ENCODE results near the gene CBX1. TPM values are rescaled to one million over a fixed set of nuclear protein-coding genes. Genes with fewer than 3 reads are reported as not detected.

Gene CBX1
- total and polyA plus RNA-seq, 2 experiments from 2014 or later, result 38.3 to 102 TPM

GRCh38 chr17:48052956-48053757, 48.1 kb downstream of the CBX1 start:
- peak; percentile 62 to 76 for DNase-seq (ENCODE audit: low read depth in 1 of 2, low spot score in 1 of 2)
- Histone ChIP-seq H3K36me3 (peaks cover 19% of the 10 kb centered on the region), H3K4me3 (no peak overlapping the region), H3K9me3 (ENCODE audit: low read depth) (no peaks in the 10 kb centered on the region), H3K4me1 (ENCODE audit: low read depth) (peaks cover 45% of the 10 kb centered on the region), H3K27me3 (no peaks in the 10 kb centered on the region), H3K27ac (peak overlapping the region; percentile 95)
- TF ChIP-seq, protein P1, sequence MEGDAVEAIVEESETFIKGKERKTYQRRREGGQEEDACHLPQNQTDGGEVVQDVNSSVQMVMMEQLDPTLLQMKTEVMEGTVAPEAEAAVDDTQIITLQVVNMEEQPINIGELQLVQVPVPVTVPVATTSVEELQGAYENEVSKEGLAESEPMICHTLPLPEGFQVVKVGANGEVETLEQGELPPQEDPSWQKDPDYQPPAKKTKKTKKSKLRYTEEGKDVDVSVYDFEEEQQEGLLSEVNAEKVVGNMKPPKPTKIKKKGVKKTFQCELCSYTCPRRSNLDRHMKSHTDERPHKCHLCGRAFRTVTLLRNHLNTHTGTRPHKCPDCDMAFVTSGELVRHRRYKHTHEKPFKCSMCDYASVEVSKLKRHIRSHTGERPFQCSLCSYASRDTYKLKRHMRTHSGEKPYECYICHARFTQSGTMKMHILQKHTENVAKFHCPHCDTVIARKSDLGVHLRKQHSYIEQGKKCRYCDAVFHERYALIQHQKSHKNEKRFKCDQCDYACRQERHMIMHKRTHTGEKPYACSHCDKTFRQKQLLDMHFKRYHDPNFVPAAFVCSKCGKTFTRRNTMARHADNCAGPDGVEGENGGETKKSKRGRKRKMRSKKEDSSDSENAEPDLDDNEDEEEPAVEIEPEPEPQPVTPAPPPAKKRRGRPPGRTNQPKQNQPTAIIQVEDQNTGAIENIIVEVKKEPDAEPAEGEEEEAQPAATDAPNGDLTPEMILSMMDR (IDR thresholded peaks at IDR 0.05; ENCODE audit: low read depth, low read length), result no peak

DNA sequence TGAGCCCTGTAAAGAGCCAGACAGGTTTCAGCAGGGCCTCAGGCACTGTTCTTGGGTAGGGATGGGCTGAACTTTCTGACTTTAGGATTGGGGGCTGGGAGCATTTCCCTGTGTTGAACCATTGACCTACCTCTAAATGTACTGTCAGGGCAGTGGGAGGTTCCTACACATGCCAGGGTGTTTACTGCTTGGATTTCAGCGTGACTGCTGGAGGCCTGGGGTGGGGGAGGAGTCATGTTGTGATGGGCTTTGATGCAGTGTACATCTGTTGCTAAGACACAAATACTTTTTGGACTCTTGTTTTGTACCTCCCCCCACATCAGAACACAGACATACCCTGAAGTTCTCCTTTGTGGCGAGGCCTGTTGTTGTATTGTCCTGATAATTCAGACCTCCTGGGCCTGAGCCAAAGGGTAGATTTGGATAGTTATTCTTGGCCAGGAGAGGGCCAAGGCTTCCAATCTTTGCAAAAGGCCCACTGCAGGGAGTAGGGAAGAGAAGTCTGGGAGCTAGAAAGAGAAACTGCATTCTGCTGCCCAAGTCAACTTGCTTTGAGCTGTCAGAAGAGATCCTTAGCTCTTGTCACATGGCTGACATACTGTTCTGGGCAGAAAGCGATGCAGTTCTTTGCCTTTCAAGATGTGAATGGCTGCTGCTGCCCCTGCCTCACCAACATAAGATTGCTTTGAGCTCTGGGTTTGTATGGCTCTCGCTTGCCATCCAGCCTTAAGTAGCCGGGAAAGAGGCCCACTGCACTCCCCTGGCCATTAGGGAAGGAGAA, 49.4 kb downstream of the CBX1 start:
- Histone ChIP-seq H3K4me1 (ENCODE audit: low read depth) (peaks cover 47% of the 10 kb centered on the region), H3K4me3 (no peak overlapping the region), H3K27ac (peak overlapping the region; percentile 95), H3K36me3 (peaks cover 11% of the 10 kb centered on the region), H3K27me3 (no peaks in the 10 kb centered on the region), H3K9me3 (ENCODE audit: low read depth) (no peaks in the 10 kb centered on the region)
- DNase-seq (ENCODE audit: low read depth in 1 of 2, low spot score in 1 of 2), result peak in 1 of 2 donors; percentile 99
- TF ChIP-seq, protein P1 (IDR thresholded peaks at IDR 0.05; ENCODE audit: low read depth, low read length), result peak; percentile 32

DNA sequence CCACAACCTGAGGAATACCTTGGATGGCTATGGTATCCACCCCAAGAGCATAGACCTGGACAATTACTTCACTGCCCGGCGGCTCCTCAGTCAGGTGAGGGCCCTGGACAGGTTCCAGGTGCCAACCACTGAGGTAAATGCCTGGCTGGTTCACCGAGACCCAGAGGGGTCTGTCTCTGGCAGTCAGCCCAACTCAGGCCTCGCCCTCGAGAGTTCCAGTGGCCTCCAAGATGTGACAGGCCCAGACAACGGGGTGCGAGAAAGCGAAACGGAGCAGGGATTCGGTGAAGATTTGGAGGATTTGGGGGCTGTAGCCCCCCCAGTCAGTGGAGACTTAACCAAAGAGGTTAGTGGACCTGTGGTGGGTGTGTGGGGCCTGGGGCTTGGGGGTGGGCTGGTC, 50.0 kb downstream of the CBX1 start:
- H3K27me3 ChIP-seq, result no peaks in the 10 kb centered on the region
- H3K4me1 ChIP-seq (ENCODE audit: low read depth), result peaks cover 53% of the 10 kb centered on the region
- H3K9me3 ChIP-seq (ENCODE audit: low read depth), result no peaks in the 10 kb centered on the region
- DNase-seq (ENCODE audit: low read depth in 1 of 2, low spot score in 1 of 2), result no peak
- TF ChIP-seq, protein P1 (IDR thresholded peaks at IDR 0.05; ENCODE audit: low read depth, low read length), result no peak
- H3K4me3 ChIP-seq, result no peak overlapping the region
- H3K36me3 ChIP-seq, result peaks cover 5% of the 10 kb centered on the region
- peak overlapping the region; percentile 95 for H3K27ac ChIP-seq

DNA sequence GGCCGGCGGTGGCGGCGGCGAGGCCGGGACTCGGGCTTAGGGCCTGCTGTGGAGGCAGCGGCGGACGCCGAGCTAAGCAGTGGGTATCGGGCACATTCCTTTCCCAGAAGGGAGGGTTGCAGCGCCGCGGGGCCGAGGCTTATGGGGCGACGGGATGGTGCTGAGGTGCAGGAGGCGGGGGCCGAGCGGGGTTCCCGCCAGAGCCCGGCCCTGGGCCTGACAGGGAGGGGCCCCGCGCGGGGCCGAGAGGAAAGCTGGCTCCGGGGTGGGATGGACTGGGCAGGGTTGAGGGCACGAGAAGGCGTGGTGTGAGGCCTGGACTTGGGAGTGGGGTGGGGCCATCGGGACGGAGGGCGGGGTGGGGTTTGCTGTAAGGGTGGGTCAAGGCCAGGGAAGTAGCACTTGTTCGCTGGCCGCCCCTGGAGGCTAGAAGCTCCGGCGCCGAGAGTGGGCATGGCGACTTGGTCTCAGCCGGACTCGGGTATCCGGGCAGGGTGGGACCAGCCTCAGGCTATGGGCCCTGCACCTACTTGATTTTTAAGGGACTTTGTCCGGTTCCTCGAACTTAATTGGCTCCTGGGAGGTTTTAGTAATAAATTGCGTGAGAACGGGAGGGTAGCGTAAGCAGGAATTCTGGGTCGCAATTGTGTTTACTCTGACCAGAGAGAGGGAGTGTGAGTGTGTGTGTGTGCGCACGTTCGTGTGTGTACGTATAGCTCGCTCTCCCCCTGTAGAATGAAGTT, 52.7 kb downstream of the CBX1 start:
- peaks cover 5% of the 10 kb centered on the region for H3K36me3 ChIP-seq
- no peaks in the 10 kb centered on the region for H3K27me3 ChIP-seq
- H3K9me3 ChIP-seq (ENCODE audit: low read depth), result no peaks in the 10 kb centered on the region
- TF ChIP-seq, protein P1 (IDR thresholded peaks at IDR 0.05; ENCODE audit: low read depth, low read length), result no peak
- peak overlapping the region; percentile 95 for H3K27ac ChIP-seq
- DNase-seq (ENCODE audit: low read depth in 1 of 2, low spot score in 1 of 2), result peak; percentile 92 to 95
- H3K4me1 ChIP-seq (ENCODE audit: low read depth), result peaks cover 49% of the 10 kb centered on the region
- peak overlapping the region; percentile 79 for H3K4me3 ChIP-seq

DNA sequence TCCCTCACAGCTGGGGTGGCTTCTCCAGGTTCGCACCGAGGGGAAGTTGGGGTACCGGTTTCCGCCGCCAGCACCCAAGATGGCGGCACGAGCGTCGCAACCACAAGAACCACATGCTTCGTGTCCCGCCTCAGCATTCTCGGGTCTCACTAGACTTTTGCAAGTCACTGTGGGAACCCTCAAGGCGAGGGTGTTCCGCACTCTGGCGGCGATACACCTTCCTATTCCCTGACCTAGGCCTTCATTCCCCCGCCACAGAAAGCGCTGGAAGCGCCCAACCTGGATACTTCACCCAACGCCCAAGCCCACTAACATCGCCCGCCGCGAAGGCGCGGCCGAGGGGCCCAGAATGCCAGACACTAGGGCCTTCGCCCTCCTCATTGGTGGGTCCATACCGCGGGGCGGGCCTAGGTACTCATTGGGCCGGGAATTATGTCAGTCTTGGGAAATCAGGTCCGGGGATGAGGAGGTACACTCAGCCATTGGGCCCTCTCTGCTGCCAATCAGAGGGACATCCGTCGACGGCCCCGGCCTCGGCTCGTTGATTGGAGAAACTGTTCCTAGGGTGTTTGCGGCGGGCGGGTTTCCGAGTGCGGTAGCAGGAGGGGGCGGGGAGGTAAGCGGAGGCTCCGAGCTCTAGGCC, 53.4 kb downstream of the CBX1 start, which contains the start of gene NFE2L1:
NFE2L1 (plus strand) TSS at position 619 of the 643 bp plus-strand sequence. CDS start 2,760 bp downstream, outside the sequence.
- peak; percentile 100 for DNase-seq (ENCODE audit: low read depth in 1 of 2, low spot score in 1 of 2)
- Histone ChIP-seq H3K27ac (peak within 1 kb of the TSS; percentile 95), H3K27me3 (no peaks in the 10 kb centered on the region), H3K36me3 (peaks cover 5% of the 10 kb centered on the region), H3K4me3 (peak within 1 kb of the TSS; percentile 79), H3K9me3 (ENCODE audit: low read depth) (no peaks in the 10 kb centered on the region), H3K4me1 (ENCODE audit: low read depth) (peaks cover 42% of the 10 kb centered on the region)
- TF ChIP-seq, protein P1 (IDR thresholded peaks at IDR 0.05; ENCODE audit: low read depth, low read length), result no peak

Measured in cardiac muscle cell (in vitro differentiated cells and primary cell).